Measurements from ENCODE around the gene BTBD16.

Gene BTBD16

GRCh38 chr10:122276611-122277208 lies 5.6 kb downstream of the BTBD16 start:
- no peak for DNase-seq

GRCh38 chr10:122277526-122278136 lies 6.5 kb downstream of the BTBD16 start:
- no peak for DNase-seq

- DNase-seq = no peak
Measured at GRCh38 chr10:122279725-122280141, 8.6 kb downstream of the BTBD16 start.

- no peak for DNase-seq
Measured at GRCh38 chr10:122280156-122280555, 9.1 kb downstream of the BTBD16 start.

- DNase-seq = no peak
Measured at GRCh38 chr10:122281018-122281626, 10.0 kb downstream of the BTBD16 start.

- DNase-seq = no peak
Measured at GRCh38 chr10:122281751-122282150, 10.7 kb downstream of the BTBD16 start.

GRCh38 chr10:122282253-122282671 lies 11.2 kb downstream of the BTBD16 start:
- no peak for DNase-seq

- no peak for DNase-seq
Measured at GRCh38 chr10:122282909-122283308, 11.8 kb downstream of the BTBD16 start.

GRCh38 chr10:122285506-122286444 lies 14.7 kb downstream of the BTBD16 start:
- DNase-seq = no peak

GRCh38 chr10:122286867-122287266 lies 15.8 kb downstream of the BTBD16 start:
- no peak for DNase-seq

GRCh38 chr10:122287570-122287969 lies 16.5 kb downstream of the BTBD16 start:
- DNase-seq = no peak

GRCh38 chr10:122288262-122288661 lies 17.2 kb downstream of the BTBD16 start:
- no peak for DNase-seq

- no peak for DNase-seq
Measured at GRCh38 chr10:122288917-122289316, 17.8 kb downstream of the BTBD16 start.

- no peak for DNase-seq
Measured at GRCh38 chr10:122290334-122290733, 19.2 kb downstream of the BTBD16 start.

- no peak for DNase-seq
Measured at GRCh38 chr10:122290833-122291532, 19.9 kb downstream of the BTBD16 start.

- no peak for DNase-seq
Measured at GRCh38 chr10:122291739-122292138, 20.6 kb downstream of the BTBD16 start.

GRCh38 chr10:122292376-122292775 lies 21.3 kb downstream of the BTBD16 start:
- no peak for DNase-seq

GRCh38 chr10:122293156-122293960 lies 22.3 kb downstream of the BTBD16 start:
- DNase-seq = no peak

GRCh38 chr10:122293961-122294380 lies 22.9 kb downstream of the BTBD16 start:
- no peak for DNase-seq

- no peak for DNase-seq
Measured at GRCh38 chr10:122294511-122295450, 23.7 kb downstream of the BTBD16 start.

- no peak for DNase-seq
Measured at GRCh38 chr10:122295451-122295809, 24.3 kb downstream of the BTBD16 start.

Measured in AML-193 (cell line).